ENCODE data around the gene KIAA1217.

Gene KIAA1217

GRCh38 chr10:24374134-24374915 is 165.4 kb downstream of the KIAA1217 start:
- DNase-seq (ENCODE audit: low spot score), result no peak

- DNase-seq (ENCODE audit: low spot score), result no peak
Measured at GRCh38 chr10:24375510-24375909, 166.6 kb downstream of the KIAA1217 start.

GRCh38 chr10:24376731-24377130 is 167.8 kb downstream of the KIAA1217 start:
- DNase-seq (ENCODE audit: low spot score), result no peak

- DNase-seq (ENCODE audit: low spot score), result no peak
Measured at GRCh38 chr10:24378126-24378920, 169.4 kb downstream of the KIAA1217 start.

- no peak for DNase-seq (ENCODE audit: low spot score)
Measured at GRCh38 chr10:24381235-24382010, 172.5 kb downstream of the KIAA1217 start.

- DNase-seq (ENCODE audit: low spot score), result no peak
Measured at GRCh38 chr10:24382045-24382444, 173.1 kb downstream of the KIAA1217 start.

GRCh38 chr10:24382596-24382978 is 173.6 kb downstream of the KIAA1217 start:
- DNase-seq (ENCODE audit: low spot score), result no peak

- no peak for DNase-seq (ENCODE audit: low spot score)
Measured at GRCh38 chr10:24382979-24383663, 174.2 kb downstream of the KIAA1217 start.

GRCh38 chr10:24383681-24384106 is 174.8 kb downstream of the KIAA1217 start:
- DNase-seq (ENCODE audit: low spot score), result no peak

GRCh38 chr10:24384954-24385353 is 176.0 kb downstream of the KIAA1217 start:
- no peak for DNase-seq (ENCODE audit: low spot score)

- no peak for DNase-seq (ENCODE audit: low spot score)
Measured at GRCh38 chr10:24385776-24386175, 176.8 kb downstream of the KIAA1217 start.

- no peak for DNase-seq (ENCODE audit: low spot score)
Measured at GRCh38 chr10:24390146-24390700, 181.3 kb downstream of the KIAA1217 start.

- DNase-seq (ENCODE audit: low spot score), result no peak
Measured at GRCh38 chr10:24390746-24391145, 181.8 kb downstream of the KIAA1217 start.

GRCh38 chr10:24393201-24393600 is 184.3 kb downstream of the KIAA1217 start:
- DNase-seq (ENCODE audit: low spot score), result no peak

- DNase-seq (ENCODE audit: low spot score), result no peak
Measured at GRCh38 chr10:24394461-24395190, 185.7 kb downstream of the KIAA1217 start.

GRCh38 chr10:24396396-24396795 is 187.5 kb downstream of the KIAA1217 start:
- DNase-seq (ENCODE audit: low spot score), result no peak

- no peak for DNase-seq (ENCODE audit: low spot score)
Measured at GRCh38 chr10:24397662-24398061, 188.7 kb downstream of the KIAA1217 start.

GRCh38 chr10:24404567-24404966 is 195.6 kb downstream of the KIAA1217 start:
- no peak for DNase-seq (ENCODE audit: low spot score)

GRCh38 chr10:24405635-24406034 is 196.7 kb downstream of the KIAA1217 start:
- DNase-seq (ENCODE audit: low spot score), result no peak

- DNase-seq (ENCODE audit: low spot score), result no peak
Measured at GRCh38 chr10:24406809-24407483, 198.0 kb downstream of the KIAA1217 start.

Measured in CD4-positive, alpha-beta T cell treated with Interleukin-6 at 100 ng/mL for 8 hours (primary cell).